IMR-90 (cell line): Measurements from ENCODE around the gene GLIS1. TPM values are rescaled to one million over a fixed set of nuclear protein-coding genes. Genes with fewer than 3 reads are reported as not detected.

Source experiments
- ATAC-seq: fragments of 200-7000 bp; cut with Tn5 transposase; 2 replicates; pipeline ENCODE4 v1.9.1; 2020; ENCODE audit warnings: low read depth, mild to moderate bottlenecking, moderate library complexity
- BruUV-seq: library from RNA; stranded (reverse); fragments of 400-500 nt; replicated peaks from 2 replicates; lab custom pipeline; 2021; lab: Mats Ljungman, UMichigan
- CTCF ChIA-PET: fragments of 300-600 bp; formaldehyde crosslinking; extraction: SDS; loops from one replicate; lab custom pipeline; 2021; ENCODE audit warnings: antibody characterized with exemption; lab: Yijun Ruan, JAX
- POLR2A ChIA-PET: fragments of 300-600 bp; sonication (Branson Sonifier 250); formaldehyde crosslinking; loops from one replicate; lab custom pipeline; 2022; ENCODE audit warnings: antibody characterized with exemption; ENCODE audit not compliant: unreplicated experiment; lab: Charles Lee
- DNase-seq: peaks from one replicate; pipeline ENCODE4 v3.0.0; 2013
- H2AFZ ChIP-seq: replicated peaks from 2 replicates; pipeline ENCODE3; 2013; ENCODE audit warnings: low read length, mild to moderate bottlenecking; ENCODE audit not compliant: poor library complexity
- H2AK5ac ChIP-seq: 2 replicates; pipeline ENCODE4 v1.6.1; 2013; ENCODE audit warnings: low read depth, low read length, inconsistent platforms
- H2AK9ac ChIP-seq: replicated peaks from 2 replicates; pipeline ENCODE3; 2013; ENCODE audit warnings: mild to moderate bottlenecking, low read depth, low read length, moderate library complexity; ENCODE audit not compliant: poor library complexity
- H2BK120ac ChIP-seq: 2 replicates; pipeline ENCODE4 v1.6.1; 2013; ENCODE audit warnings: low read depth, low read length, inconsistent platforms
- H2BK15ac ChIP-seq: 3 replicates; pipeline ENCODE4 v1.6.1; 2013; ENCODE audit warnings: low read depth, low read length, inconsistent platforms
- H2BK20ac ChIP-seq: 2 replicates; pipeline ENCODE4 v1.6.1; 2013; ENCODE audit warnings: low read depth, mild to moderate bottlenecking, inconsistent platforms, low read length, moderate library complexity
- H2BK5ac ChIP-seq: 2 replicates; pipeline ENCODE4 v1.6.1; 2013; ENCODE audit warnings: mild to moderate bottlenecking, low read depth, low read length, inconsistent platforms; ENCODE audit not compliant: poor library complexity, severe bottlenecking
- H3K14ac ChIP-seq: replicated peaks from 2 replicates; pipeline ENCODE4 v1.6.1; 2013; ENCODE audit warnings: low read depth, low read length, inconsistent platforms
- H3K18ac ChIP-seq: 2 replicates; pipeline ENCODE4 v1.6.1; 2013; ENCODE audit warnings: low read depth, low read length, control low read depth
- H3K23ac ChIP-seq: 2 replicates; pipeline ENCODE4 v1.6.1; 2013; ENCODE audit warnings: low read depth, low read length, inconsistent platforms
- H3K27ac ChIP-seq: 2 replicates; pipeline ENCODE4 v1.5.1; 2013; ENCODE audit warnings: mild to moderate bottlenecking, control low read depth, low read length; ENCODE audit not compliant: insufficient read depth
- H3K27me3 ChIP-seq: 2 replicates; pipeline ENCODE4 v1.6.1; 2013; ENCODE audit warnings: low read length; ENCODE audit not compliant: control insufficient read depth, insufficient read depth
- H3K36me3 ChIP-seq: 2 replicates; pipeline ENCODE4 v1.6.1; 2013; ENCODE audit warnings: low read length, mixed read lengths; ENCODE audit not compliant: control insufficient read depth, insufficient read depth
- H3K4ac ChIP-seq: 2 replicates; pipeline ENCODE4 v1.6.1; 2013; ENCODE audit warnings: low read depth, low read length, inconsistent platforms
- H3K4me1 ChIP-seq: 2 replicates; pipeline ENCODE4 v1.6.1; 2013; ENCODE audit warnings: low read length, mixed read lengths; ENCODE audit not compliant: control insufficient read depth, insufficient read depth
- H3K4me2 ChIP-seq: 2 replicates; pipeline ENCODE4 v1.6.1; 2013; ENCODE audit warnings: low read depth, mild to moderate bottlenecking, control low read depth, low read length, moderate library complexity
- H3K4me3 ChIP-seq: 2 replicates; pipeline ENCODE4 v1.5.1; 2013; ENCODE audit warnings: low read depth, mild to moderate bottlenecking, control low read depth, low read length, moderate library complexity; ENCODE audit not compliant: insufficient read depth
- H3K56ac ChIP-seq: 2 replicates; pipeline ENCODE4 v1.6.1; 2013; ENCODE audit warnings: low read length, inconsistent platforms; ENCODE audit not compliant: insufficient read depth; ENCODE audit errors: extremely low read depth
- H3K79me1 ChIP-seq, 2 experiments: 2 replicates each; pipeline ENCODE4 v1.6.1; 2013; ENCODE audit warnings: low read length in 2 of 2, inconsistent platforms in 1 of 2, low read depth in 1 of 2
- H3K9ac ChIP-seq: 2 replicates; pipeline ENCODE4 v1.6.1; 2013; ENCODE audit warnings: low read depth, low read length, control low read depth
- H3K9me1 ChIP-seq: 2 replicates; pipeline ENCODE4 v1.6.1; 2013; ENCODE audit warnings: low read length, inconsistent platforms; ENCODE audit not compliant: insufficient read depth
- H3K9me3 ChIP-seq: 2 replicates; pipeline ENCODE4 v1.6.1; 2013; ENCODE audit warnings: low read length; ENCODE audit not compliant: control insufficient read depth, insufficient read depth
- H4K20me1 ChIP-seq: 2 replicates; pipeline ENCODE4 v1.6.1; 2013; ENCODE audit warnings: low read length, inconsistent platforms; ENCODE audit not compliant: insufficient read depth
- H4K5ac ChIP-seq: 2 replicates; pipeline ENCODE4 v1.6.1; 2013; ENCODE audit warnings: mild to moderate bottlenecking, low read depth, low read length, control low read depth
- H4K8ac ChIP-seq, 2 experiments: 2 replicates each; pipeline ENCODE4 v1.6.1; 2013; ENCODE audit warnings: low read depth in 2 of 2, low read length in 2 of 2, control low read depth in 1 of 2, inconsistent platforms in 1 of 2
- H4K91ac ChIP-seq: 2 replicates; pipeline ENCODE4 v1.6.1; 2013; ENCODE audit warnings: low read depth, low read length, inconsistent platforms; ENCODE audit not compliant: insufficient read depth
- CHD1 ChIP-seq: IDR thresholded peaks from 2 replicates; pipeline ENCODE4 v1.6.1; 2012; ENCODE audit warnings: low read depth, low read length, improper control_type of control experiment
- POLR2A ChIP-seq: IDR thresholded peaks from 2 replicates; pipeline ENCODE4 v1.6.1; 2012; ENCODE audit warnings: mild to moderate bottlenecking, low read depth, low read length
- WGBS, 2 experiments: methylation state at CpG; one replicate each; pipeline versions ENCODE4 v1.1.5 to v1.1.7; 2013; ENCODE audit warnings: missing lambda C conversion rate in 2 of 2; ENCODE audit not compliant: insufficient read length in 1 of 2; ENCODE audit errors: extremely low coverage in 2 of 2; 5-methylcytosine and 5-hydroxymethylcytosine counted together
- dilution Hi-C: fragments of 300-500 bp; cut with HindIII; formaldehyde crosslinking; loops from one replicate; pipeline ENCODE4 v1.14.3; 2018; ENCODE audit warnings: low sequenced_read_pairs; ENCODE audit not compliant: unreplicated experiment
- in situ Hi-C: fragments of 300-500 bp; cut with MboI; formaldehyde crosslinking; loops from 3 replicates; pipeline ENCODE4 v1.14.3; 2019; ENCODE audit warnings: low sequenced_read_pairs, inconsistent platforms, mixed read lengths
- intact Hi-C: fragments of 100-400 bp; cut with micrococcal nuclease; formaldehyde crosslinking; loops from 2 replicates; pipeline ENCODE4 v1.10.0; 2022
- polyA plus RNA-seq, 3 experiments: library from polyadenylated mRNA; depleted of rRNA; stranded (reverse); fragments of >200 nt; gene quantifications; 2 replicates each; pipeline ENCODE4 v1.2.3, GENCODE V29; 2012; ENCODE audit warnings: low replicate concordance in 1 of 3
- total RNA-seq: library from RNA; depleted of rRNA; stranded (reverse); fragments of >200 nt; gene quantifications from 2 replicates; pipeline ENCODE4 v1.2.3, GENCODE V29; 2012

The GLIS1 gene
- total and polyA plus RNA-seq, 2 of the 4 experiments (the other 2 are of a cell fraction): 0.18 to 2.3 TPM

DNA sequence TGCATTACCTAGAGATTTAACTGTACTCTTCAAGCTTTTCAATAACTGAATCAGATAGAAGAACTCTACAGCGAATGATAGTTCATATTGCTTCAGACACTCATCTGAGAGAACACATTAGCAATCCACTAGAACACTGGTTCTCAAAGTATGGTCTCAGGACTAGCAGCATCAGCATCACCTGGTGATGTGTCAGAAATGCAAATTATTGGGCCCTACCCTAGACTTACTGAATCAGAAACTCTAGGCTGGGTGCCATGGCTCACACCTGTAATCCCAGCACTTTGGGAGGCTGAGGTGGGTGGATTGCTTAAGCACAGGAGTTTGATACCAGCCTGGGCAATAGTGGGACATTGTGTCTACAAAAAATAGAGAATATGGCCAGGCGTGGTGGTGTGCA lies 24.9 kb upstream of the GLIS1 start:
- H3K23ac ChIP-seq: no peak overlapping the region
- H3K9me3 ChIP-seq: no peaks in the 10 kb centered on the region
- H4K20me1 ChIP-seq: no peaks in the 10 kb centered on the region
- intact Hi-C loops: no loop called here
- H3K4me3 ChIP-seq: no peak overlapping the region
- no peak overlapping the region for H4K8ac ChIP-seq
- no peak overlapping the region for H2BK5ac ChIP-seq
- H2BK20ac ChIP-seq: no peak overlapping the region; the same call in 1 of the 2 replicates
- no peaks in the 10 kb centered on the region for H3K27me3 ChIP-seq
- in situ Hi-C loops: no loop called here
- H3K79me1 ChIP-seq: peaks cover 0 to 5% of the 10 kb centered on the region in 2 experiments; a peak in 1 of 4 replicates
- no peak overlapping the region for H3K18ac ChIP-seq
- DNase-seq (no peak), ATAC-seq (no peak)
- CTCF ChIA-PET: no interaction called here
- H4K5ac ChIP-seq: no peak overlapping the region
- H2BK15ac ChIP-seq: no peak overlapping the region
- H3K27ac ChIP-seq: no peak overlapping the region
- no peak overlapping the region for H2AK9ac ChIP-seq
- no TSS peak for BruUV-seq
- no peak overlapping the region for H3K56ac ChIP-seq
- no peak overlapping the region for H2AFZ ChIP-seq
- H4K91ac ChIP-seq: no peak overlapping the region
- no peak overlapping the region for H2BK120ac ChIP-seq
- H2AK5ac ChIP-seq: no peak overlapping the region
- H3K9ac ChIP-seq: no peak overlapping the region
- 100% methylated on average over 2 of the region's 2 CpGs; no CpG with 5 or more reads in 1 of the 2 experiments for WGBS, 2 experiments
- TF ChIP-seq POLR2A: no peak
- no peak for TF ChIP-seq CHD1
- H3K4me2 ChIP-seq: no peak overlapping the region
- no peak overlapping the region for H3K14ac ChIP-seq
- peaks cover 6% of the 10 kb centered on the region; the same call in 1 of the 2 replicates for H3K4me1 ChIP-seq
- no peaks in the 10 kb centered on the region; the same call in 1 of the 2 replicates for H3K9me1 ChIP-seq
- H3K4ac ChIP-seq: no peak overlapping the region
- POLR2A ChIA-PET: no interaction called here
- dilution Hi-C loops: no loop called here
- no peaks in the 10 kb centered on the region for H3K36me3 ChIP-seq
